ENCODE data around the gene CCSER1.

- no peak for TF ChIP-seq EZH2phosphoT487 (IDR thresholded peaks at IDR 0.05; ENCODE audit: insufficient read depth, low read depth)
- TF ChIP-seq EZH2 (IDR thresholded peaks at IDR 0.05; ENCODE audit: insufficient read depth, poor library complexity, severe bottlenecking) = no peak
Measured at GRCh38 chr4:91369116-91369515, 1241.9 kb downstream of the CCSER1 start.

Data from GM23248 (cell line).